HG03378 (cell line): ENCODE data around the gene THRB.

Experiments
- ATAC-seq: cut with Tn5 transposase; IDR thresholded peaks from one replicate; pipeline ENCODE4 v1.9.1; 2021; ENCODE audit warnings: mild to moderate bottlenecking, moderate library complexity; ENCODE audit not compliant: unreplicated experiment

THRB gene

DNA sequence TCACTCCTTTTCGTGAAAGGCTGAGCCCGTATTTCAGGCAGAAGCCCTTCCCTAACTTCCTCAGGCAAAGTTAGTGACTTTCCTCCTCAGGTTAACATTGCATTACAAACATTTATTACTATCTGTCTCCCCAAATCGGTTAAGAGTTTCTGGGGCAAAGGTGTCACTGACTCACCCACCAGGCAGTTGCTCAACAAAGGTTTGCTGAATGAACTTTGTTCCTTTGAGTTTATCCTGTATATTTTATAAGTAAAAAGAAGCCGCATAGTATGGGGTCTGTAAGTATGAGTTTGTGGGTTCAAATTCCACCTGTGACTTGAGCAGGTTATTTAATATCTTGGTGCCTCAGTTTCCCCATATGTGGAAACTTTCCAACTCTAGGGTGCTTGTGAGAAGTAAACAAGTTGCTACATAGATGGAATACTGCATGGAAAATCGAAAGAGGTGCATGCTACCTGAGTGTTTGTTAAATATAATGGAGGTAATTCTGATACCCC is 177.7 kb downstream of the THRB start:
- no peak for ATAC-seq

DNA sequence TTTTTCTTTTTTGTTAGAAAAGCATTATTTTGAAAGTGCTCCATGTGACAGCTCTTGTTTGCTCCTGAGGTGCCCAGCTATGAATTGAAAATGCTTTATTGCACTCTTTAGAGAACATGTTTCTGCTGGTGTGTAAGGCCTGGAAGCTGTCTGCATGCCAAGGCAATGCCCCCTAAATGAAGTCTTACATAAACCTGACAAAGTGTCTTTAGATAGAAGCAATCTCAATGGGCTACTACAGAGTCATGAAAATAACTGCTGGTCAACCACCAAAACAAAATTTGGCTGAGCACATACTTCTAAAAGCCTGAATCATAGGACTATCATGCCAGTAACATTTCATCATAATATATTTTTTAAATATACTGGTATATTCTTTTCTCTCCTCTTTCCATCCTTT is 178.7 kb downstream of the THRB start:
- no peak for ATAC-seq

DNA sequence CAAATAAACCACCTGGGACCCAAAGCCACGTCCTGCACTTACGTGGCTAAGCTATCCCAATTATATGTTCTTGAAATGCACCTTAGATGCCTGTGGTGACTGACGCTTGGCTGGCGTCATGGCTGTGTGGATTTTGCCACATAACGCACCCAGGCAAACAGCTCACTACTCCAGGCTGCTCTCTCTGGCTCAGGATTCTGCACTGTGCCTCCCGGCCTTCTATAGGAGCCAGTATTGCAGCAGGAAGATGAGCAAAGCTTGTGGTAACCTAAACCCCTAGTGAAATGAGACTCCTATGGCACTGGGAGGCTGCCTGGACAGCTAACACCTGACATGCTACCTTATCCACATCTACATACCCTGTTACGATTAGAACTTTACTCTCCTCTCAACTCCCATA is 179.3 kb downstream of the THRB start:
- ATAC-seq, result no peak

DNA sequence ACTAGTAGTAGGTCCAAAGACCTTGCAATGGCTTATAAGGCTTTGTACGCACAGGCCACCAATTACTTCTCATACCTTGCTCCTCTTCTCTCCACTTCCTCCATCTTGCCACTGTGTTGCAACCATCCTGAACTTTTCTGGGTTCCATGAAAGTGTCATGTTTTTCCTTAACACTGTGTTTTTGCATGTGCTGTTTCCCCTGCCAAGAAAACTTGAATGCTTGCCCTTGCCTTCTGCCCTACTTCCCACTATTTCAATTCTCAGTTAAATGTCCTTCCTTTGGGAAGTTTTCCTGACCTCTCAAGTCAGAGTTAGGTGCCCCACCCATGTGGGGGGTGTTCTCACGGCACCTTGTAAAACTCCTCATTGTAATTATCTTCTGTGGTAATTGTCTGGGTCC is 182.8 kb downstream of the THRB start:
- no peak for ATAC-seq

DNA sequence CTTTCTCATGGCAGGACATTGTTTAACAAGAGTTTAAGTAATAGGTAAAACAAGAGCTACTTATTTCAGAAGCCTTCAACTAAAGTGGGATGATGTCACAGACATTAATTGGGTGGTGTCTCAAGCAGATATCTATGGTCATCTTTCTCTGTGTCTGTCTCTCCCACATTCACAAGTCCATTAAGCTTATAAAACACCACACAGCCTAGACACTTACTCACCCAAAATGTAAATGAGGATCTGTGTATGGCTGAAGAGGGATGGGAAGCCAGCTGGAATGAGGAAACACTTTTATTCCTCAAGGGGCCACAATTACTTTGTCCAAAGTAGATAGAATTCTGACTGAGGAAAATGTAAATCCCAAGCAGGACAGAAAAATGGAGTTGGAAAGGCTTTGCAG is 183.8 kb downstream of the THRB start:
- no peak for ATAC-seq

DNA sequence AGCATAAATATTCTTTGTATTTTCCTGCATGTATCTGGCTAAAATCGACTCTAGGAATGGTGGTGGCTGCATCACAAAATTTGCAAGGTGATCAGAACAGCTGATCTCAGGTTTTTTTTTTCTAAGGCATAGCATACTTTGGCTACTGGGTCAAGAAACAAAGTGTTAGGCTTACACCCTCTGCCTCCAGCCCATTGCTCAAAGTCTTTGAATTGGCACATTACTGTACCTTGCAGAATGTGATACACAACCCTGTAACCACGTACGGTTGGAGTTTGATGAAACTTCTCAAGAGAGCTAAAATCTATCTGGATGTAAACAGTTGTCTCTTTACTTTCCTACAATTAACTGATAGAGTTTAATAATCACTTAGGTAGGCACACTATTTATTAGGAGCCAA is 188.1 kb downstream of the THRB start:
- ATAC-seq, result no peak

DNA sequence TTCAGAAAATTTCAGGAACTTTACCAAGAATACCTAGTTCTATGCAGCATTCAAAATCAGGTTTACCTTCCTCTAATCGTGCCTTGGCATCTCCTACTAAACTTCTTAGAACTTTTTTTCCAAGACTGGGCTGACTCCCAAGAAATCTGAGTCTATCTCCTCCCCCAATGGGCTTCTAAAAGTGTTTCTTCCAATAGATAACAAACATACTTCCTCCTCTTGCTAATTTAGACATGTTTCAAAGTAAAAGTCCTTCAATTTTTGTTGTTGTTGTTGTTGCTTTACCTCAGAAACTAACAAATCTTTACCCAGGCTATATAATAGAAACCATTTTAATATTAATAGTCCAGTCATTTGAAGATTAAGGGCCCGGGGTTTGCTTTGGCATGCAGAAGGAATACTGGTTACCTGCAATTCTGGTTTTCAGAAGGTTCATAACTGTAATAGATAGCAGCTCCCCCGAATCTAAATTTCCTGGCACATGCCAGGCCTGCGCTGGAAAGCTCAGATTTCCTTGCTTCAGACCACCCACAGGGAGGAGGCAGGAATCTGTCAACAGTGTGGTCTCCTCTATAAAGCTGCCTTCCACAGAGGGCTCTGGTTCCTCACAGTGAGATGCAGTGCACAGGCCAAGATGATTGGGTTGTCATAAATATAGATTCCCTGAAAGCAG is 188.7 kb downstream of the THRB start:
- ATAC-seq, result no peak

DNA sequence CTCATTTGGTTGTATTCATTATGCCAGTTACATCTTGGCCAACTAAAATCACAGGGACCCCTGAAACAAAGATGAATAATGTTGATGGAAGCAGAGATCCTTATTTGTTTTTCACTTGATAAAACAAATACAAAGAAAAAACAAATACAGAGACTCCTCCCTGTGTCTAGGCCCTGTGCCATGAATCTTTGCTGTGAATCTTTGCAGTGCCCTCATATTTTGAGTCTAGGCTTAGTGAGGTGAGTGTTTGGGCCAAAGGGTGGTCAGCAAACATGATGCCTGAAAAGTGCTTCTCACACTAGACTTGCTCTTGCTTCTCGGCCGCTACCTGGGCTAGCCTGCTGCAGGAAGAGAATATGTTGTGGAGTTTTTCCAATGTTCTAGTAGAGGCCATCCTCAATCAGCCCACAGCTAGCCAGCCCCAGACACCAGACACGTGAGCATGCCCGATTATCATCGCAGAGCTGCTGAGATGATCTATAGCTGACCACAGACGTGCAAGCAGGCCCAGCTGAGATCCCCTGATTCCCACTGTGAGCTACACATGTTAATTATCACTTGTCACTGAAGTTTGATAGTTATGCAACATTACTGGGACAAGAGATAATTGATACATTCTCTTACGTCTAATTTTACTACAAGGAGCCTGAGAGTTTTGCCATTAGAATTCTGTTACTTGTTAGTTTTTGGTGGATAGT is 191.4 kb downstream of the THRB start:
- ATAC-seq, result no peak

DNA sequence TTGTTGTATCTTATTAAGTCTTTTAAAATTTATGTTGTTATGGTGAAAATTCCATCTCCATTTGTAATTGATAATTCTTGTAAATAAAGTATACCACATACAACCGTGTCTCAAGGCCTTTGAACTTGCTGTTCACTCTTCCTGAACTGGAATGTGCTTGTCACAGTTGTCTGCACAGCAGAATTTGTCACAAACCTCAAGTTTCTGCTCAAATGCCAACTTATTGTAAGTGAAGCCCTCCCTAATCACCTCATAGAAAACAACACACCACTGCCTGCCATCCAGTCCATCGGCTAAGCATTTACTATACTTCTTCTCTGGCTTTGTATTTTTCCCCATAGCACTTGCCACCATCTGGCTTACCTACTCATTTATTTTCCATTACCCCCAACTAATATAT is 192.3 kb downstream of the THRB start:
- no peak for ATAC-seq

DNA sequence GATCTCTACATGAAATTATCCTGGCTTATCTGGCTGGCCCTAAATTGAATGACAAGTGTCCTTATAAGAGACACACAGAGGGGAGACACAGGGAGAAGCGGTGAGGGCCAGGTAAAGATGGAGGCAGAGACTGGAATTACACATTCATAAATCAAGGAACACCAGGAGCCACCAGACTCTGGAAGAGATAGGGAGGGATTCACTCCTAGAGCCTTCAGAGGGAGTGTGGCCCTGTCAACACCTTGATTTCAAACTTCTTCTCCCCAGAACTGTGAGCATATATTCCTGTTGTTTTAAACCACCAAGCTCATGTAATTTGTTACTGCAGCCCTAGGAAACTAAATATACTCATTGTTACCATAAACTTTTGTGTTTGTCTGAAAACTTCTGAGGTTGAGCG is 193.7 kb downstream of the THRB start:
- ATAC-seq, result no peak

DNA sequence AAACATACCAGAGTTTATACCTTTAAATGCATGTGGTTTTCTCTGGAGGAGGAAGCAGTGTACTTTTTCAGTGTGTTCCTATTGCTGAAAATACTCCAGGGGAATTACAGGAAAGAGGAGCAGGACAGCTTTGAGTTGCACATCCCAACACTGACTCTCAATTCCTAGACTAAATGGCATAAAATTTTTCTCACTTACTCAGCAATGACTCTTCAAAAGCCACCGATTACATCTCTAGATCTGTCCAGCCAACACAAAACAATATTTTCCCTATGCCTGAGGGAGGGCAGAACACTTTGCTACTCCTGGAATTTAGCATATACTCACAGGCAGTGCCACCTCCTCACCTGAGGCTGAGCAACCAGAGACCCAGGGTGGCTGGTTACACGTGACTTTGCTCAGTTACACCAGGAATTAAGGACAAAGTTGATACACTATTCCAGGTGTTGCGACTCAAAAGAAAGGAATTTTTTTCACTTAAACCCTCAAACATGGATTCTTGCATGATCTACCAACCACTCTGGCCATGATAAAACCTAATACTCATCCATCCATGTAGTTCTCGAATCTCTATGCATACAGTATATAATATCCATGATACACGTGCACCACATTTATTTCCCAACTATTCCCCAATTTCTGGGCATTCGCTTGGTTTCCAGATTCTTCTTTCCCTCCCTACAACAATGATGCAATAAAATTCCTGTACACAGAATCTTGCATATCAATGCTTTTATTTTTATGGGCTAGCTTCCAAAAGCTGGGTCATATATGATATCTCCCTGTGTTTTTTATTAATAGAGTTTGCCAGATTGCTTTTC is 194.6 kb downstream of the THRB start:
- no peak for ATAC-seq

DNA sequence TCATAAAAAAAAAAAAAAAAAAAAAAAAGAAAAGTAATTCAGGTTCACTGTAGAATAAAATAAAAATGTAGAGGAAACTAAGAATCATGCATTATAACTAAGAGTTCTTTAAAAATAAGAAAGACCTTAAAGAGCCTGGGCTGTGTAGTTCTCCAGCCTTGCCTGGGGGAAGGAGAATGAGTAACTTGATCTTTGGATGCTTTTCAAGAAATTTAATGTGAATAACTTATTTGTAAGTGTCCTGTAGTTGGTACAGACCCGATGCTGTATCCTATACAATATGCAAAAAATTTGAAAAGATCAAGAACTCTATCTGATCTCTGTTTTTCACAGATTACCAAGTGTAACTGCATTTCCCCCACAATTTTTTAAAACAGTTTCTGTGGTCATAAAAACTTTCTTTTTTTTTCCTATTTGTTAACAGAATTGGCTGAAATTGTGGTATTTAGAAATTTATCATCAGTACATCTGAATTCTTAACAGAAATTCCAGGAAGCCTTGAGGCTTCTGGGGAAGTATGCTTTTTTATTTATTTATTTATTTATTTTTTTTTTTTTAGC is 195.3 kb downstream of the THRB start:
- ATAC-seq, result no peak

DNA sequence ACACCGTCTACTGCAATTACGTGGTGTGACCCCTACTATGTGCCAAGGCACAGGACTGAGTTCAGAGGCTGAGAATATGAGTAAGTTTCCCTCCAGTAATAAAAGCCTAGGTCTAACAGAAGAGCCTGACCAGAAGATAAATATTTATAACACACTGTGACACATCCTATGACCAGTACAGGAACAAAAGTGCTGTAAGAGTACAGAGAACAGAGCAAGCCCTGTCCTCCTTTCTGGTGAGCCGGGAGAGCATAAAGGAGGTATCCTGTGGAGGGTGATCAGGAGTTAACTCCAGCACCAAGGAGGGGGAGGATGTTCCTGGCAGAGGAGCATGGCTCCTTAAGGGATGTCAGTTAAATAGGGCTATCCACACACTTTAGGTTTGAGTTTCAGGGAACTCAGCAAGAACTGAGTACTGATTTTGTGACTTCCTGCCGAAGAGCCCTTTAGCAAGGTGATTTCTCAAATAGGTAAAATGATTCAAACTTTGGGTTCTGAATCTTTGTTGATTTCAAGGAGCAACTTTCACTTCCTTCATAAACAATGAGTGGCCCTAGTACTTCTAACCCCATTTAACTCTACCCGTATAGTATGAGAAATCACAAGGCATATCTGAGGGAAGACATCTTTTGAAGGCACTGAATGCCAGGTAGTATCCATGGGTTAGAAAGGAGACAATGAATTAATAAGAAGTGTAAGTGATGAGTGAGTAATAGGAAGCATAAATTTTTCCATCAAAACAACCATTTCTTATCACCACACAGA is 198.0 kb downstream of the THRB start:
- ATAC-seq, result no peak

DNA sequence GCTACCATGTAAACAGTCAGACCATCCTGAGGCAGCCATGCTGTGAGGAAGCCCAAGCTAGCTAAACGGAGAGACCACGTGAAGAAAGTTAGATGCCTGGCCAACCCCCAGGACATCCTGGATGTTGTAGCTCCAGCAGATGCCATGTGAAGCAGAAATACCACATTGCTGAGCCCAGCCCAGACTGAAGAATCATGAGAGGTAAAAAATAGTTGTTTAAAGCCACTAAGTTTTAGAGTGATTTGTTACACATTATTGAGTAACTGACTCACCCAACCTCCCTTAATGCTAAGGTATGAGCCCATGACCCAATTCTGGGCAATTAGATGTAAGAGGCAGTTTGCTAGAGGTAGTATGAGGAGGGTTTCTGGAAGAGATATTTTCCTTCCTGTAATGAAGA is 200.5 kb downstream of the THRB start:
- no peak for ATAC-seq

DNA sequence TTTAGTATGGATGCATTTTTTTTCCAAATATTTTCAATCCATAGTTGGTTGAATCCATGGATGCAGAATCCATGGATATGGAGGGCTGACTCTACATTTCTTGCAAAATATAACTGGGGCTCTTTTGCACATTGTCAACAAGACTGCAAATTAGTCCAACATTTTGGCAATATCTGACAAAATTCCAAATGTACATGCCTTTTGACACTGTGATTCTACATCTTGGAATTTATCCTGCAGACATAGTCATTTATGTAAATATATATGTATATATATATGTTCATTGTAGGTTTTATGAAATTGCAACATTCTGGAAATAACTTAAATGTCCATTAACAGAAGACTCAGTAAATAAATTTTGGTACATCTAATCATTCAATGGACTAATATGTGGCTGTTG is 203.0 kb downstream of the THRB start:
- no peak for ATAC-seq

DNA sequence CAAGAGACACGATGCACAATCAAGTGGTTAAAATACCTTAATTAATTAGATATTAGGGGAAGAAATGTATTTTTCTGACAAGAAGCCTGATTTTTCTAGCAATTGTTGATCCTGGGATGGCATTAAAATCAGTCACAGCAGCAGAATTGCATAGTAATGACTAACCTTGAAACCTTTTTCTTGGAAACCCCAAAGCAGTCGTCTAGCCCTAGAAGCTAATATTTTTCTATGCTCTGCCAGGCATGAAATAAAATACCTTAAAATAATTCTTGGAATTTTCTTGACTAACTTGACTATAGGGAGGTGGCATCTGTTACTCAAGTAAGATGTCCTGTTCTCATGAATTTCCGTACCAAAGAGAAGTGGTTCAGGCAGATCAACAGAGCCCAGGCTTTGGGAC is 204.1 kb downstream of the THRB start:
- ATAC-seq, result no peak

DNA sequence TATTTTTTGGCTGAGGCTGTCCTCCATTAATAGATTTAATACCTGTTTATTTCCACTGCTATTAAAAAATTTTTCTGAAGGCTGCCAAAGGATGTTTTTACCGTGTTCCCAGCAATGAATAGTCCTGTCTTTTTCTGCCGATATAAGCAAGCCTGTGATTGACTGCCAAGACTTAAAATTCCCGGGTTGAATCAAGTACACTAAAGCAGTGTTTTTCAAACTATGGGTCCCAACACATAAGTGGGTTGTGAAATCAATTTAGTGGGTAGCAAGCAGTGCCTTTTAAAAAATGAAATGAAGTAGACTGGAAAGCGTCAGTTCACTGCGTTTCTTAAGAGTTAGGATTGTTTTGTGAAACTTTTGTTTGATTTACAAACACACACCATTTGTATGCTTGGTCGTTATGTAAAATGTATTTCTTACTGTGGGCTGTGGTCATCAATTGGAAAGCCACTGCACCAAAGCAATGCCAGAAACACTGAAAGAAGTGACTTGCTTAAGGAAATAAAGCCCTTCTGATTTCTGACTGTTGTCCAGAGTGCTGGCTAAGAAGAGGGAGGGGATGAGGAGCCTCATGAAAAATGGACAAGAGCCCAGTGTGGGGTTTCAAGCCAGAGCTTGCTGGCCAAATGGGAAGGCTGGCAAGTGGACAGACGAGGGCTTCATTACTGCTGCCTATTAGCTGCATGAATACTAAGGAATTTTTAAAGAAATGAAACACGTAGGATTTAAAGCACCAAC is 206.0 kb downstream of the THRB start:
- ATAC-seq, result no peak

DNA sequence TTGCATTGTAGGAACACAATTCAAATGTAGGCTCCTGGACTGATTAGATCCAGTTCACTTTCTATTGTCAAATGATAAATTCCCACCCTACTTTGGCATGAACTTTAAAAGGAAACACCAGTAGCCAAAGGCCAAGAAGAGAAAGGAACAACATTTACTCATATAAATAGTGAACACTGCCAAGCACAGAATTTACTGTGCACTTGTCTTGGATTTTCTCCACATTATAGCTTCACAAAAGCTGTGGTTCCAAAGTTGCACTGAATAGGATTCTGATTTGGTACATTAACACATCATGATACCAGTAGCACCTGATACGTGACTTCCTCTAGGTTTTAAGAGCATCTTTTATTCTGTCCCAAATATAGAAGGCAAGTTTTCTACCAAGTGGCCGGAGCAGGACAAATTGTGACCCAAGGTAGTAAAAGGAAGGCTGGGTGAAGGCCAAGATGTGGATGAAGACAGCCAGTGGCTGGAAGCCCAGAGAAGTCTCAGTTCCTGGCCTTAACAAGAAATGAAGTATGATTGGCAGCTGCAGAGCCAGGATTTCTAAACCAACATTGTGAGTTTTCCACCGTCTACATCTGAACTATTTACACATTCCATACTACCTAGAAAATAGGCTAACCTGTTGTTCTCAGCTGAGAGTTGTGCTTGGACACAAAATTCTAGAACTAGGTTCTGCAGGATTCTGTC is 206.7 kb downstream of the THRB start:
- no peak for ATAC-seq

DNA sequence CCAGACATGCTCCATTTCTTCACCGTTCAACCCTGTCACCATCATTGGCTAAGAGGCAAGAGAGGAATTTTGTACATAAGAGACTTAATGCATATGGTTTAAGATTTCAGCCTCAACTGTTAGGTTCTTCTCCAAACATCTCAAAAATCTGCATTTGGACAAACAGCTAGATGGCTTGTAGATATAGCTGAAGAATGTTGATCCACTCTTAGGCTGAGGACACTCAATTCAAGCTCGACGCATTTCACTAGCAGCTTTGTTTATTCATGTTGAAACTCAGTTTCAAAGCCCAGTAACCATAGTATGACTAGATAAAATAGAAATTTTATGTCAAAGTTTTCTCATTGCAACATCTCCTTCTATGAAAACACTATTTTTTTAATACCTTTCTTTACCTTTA is 208.2 kb downstream of the THRB start:
- ATAC-seq, result no peak

DNA sequence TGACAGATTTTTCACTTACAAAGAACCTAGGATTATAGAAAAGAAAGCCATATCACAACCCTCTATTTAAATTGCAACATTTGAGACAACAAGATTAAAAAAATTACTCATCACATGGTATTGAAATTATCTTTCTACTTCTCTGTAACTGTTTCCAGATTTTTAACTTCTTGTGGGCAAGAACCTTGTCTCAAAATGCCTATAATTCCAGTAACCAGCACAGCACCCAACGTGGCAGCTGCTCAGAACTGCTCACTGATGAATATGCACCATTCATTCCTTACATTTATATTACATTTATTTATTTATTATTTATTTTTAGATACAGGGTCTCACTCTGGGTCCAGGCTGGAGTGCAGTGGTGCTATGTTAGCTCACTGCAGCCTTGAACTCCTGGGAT is 216.1 kb downstream of the THRB start:
- no peak for ATAC-seq
